K562 (cell line): ENCODE measurements around the gene ARL4C. TPM values are rescaled to one million over a fixed set of nuclear protein-coding genes. Genes with fewer than 3 reads are reported as not detected.

ENCODE experiments used
- ATAC-seq: fragments of 200-7000 bp; cut with Tn5 transposase; 3 replicates; pipeline ENCODE4 v1.9.1; 2020; ENCODE audit warnings: moderate library complexity
- BruUV-seq: library from RNA; stranded (reverse); fragments of 400-500 nt; replicated peaks from 2 replicates; lab custom pipeline; 2021; lab: Mats Ljungman, UMichigan
- CTCF ChIA-PET: fragments of 300-600 bp; formaldehyde crosslinking; extraction: SDS; loops from one replicate; lab custom pipeline; 2021; ENCODE audit warnings: low intra/inter-chr PET ratio; lab: Yijun Ruan, JAX
- POLR2A ChIA-PET: fragments of 300-600, 350-650 bp; sonication (Branson Sonifier 250); formaldehyde crosslinking; extraction: SDS; loops from one replicate; lab custom pipeline; 2021; ENCODE audit warnings: antibody characterized with exemption, inconsistent platforms; lab: Yijun Ruan, JAX
- DNase-seq, 4 experiments: peaks; one replicate each; pipeline versions ENCODE4 v3.0.0 to v3.0.0-alpha.2; 2011 to 2018; ENCODE audit warnings: low spot score in 3 of 4, mixed read lengths in 3 of 4; ENCODE audit errors: extremely low read depth in 1 of 4
- FAIRE-seq: peaks from 2 replicates; lab custom pipeline; 2011; peaks lifted over from hg19 to GRCh38; lab: Jason Lieb, UNC
- H2AFZ ChIP-seq: 2 replicates; pipeline ENCODE4 v1.6.0; 2011; ENCODE audit warnings: low read depth, low read length, control low read depth, inconsistent platforms
- H3K27ac ChIP-seq: fragments of 200-600 bp; 3 replicates; pipeline ENCODE4 v1.8.0; 2011; ENCODE audit warnings: low read depth, mild to moderate bottlenecking, control low read depth, inconsistent platforms, low read length, moderate library complexity, mixed read lengths; ENCODE audit errors: extremely low read depth
- H3K27me3 ChIP-seq, 2 experiments: fragments of 300-600 bp in 1 of 2; 2 replicates in 1 of 2; 3 replicates in 1 of 2; pipeline versions ENCODE4 v1.6.0 to v1.8.0; 2011; ENCODE audit warnings: inconsistent platforms in 2 of 2, low read length in 2 of 2, mild to moderate bottlenecking in 1 of 2, mixed read lengths in 1 of 2, moderate library complexity in 1 of 2; ENCODE audit not compliant: control insufficient read depth in 2 of 2, insufficient read depth in 2 of 2
- H3K36me3 ChIP-seq: fragments of 300-600 bp; 3 replicates; pipeline ENCODE4 v1.8.0; 2011; ENCODE audit warnings: mild to moderate bottlenecking, low read length, inconsistent platforms; ENCODE audit not compliant: control insufficient read depth, insufficient read depth
- H3K4me1 ChIP-seq, 2 experiments: fragments of 200-600 bp in 1 of 2; replicated peaks in 1 of 2; 2 replicates in 1 of 2; 3 replicates in 1 of 2; pipeline versions ENCODE4 v1.5.1 to v1.8.0; 2011; ENCODE audit warnings: inconsistent platforms in 2 of 2, low read length in 2 of 2, mild to moderate bottlenecking in 1 of 2, mixed read lengths in 1 of 2, moderate library complexity in 1 of 2; ENCODE audit not compliant: control insufficient read depth in 2 of 2, insufficient read depth in 2 of 2
- H3K4me2 ChIP-seq: 2 replicates; pipeline ENCODE4 v1.6.1; 2011; ENCODE audit warnings: low read length, control low read depth, inconsistent platforms, mixed read lengths; ENCODE audit not compliant: insufficient read depth
- H3K4me3 ChIP-seq: fragments of 200-600 bp; sonication (generic), shearing (Covaris generic); 2 replicates; pipeline ENCODE4 v1.5.1; 2016; ENCODE audit warnings: control low read depth, inconsistent platforms
- H3K79me2 ChIP-seq: fragments of 200-600 bp; 3 replicates; pipeline ENCODE4 v1.8.0; 2011; ENCODE audit warnings: low read length, inconsistent platforms; ENCODE audit not compliant: control insufficient read depth, insufficient read depth
- H3K9ac ChIP-seq, 2 experiments: 2 replicates each; pipeline versions ENCODE4 v1.6.0 to v1.6.1; 2011; ENCODE audit warnings: low read depth in 2 of 2, low read length in 2 of 2, control low read depth in 1 of 2, inconsistent platforms in 1 of 2, mild to moderate bottlenecking in 1 of 2, mixed read lengths in 1 of 2; ENCODE audit not compliant: insufficient read depth in 1 of 2
- H3K9me1 ChIP-seq: one replicate; pipeline ENCODE4 v1.6.0; 2011; ENCODE audit warnings: inconsistent platforms, mild to moderate bottlenecking, low read length, moderate library complexity; ENCODE audit not compliant: control insufficient read depth, insufficient read depth
- H3K9me3 ChIP-seq: replicated peaks from 2 replicates; pipeline ENCODE4 v1.5.1; 2011; ENCODE audit warnings: low read depth, low read length, inconsistent platforms; ENCODE audit not compliant: control insufficient read depth, insufficient read depth
- H4K20me1 ChIP-seq: replicated peaks from 2 replicates; pipeline ENCODE4 v1.6.1; 2011; ENCODE audit warnings: low read length, inconsistent platforms, mixed read lengths; ENCODE audit not compliant: control insufficient read depth, insufficient read depth
- ADNP ChIP-seq: fragments of 200-800 bp; sonication (Bioruptor generic); IDR thresholded peaks from 2 replicates; pipeline ENCODE4 v1.6.1; 2016; ENCODE audit warnings: missing genetic modification characterization, missing compliant biosample characterization
- FOXK1 ChIP-seq: sonication (generic); formaldehyde crosslinking; IDR thresholded peaks from 2 replicates; pipeline ENCODE4 v1.8.0; 2022; ENCODE audit warnings: missing genetic modification reagents, mild to moderate bottlenecking, borderline replicate concordance
- FOXP4 ChIP-seq: sonication (generic); formaldehyde crosslinking; IDR thresholded peaks from 2 replicates; pipeline ENCODE4 v1.8.0; 2022; ENCODE audit warnings: mild to moderate bottlenecking, missing genetic modification reagents, borderline replicate concordance
- MECOM ChIP-seq: fragments of 250-450 bp; sonication (Bioruptor Pico); IDR thresholded peaks from 2 replicates; pipeline ENCODE4 v1.8.0; 2022; ENCODE audit warnings: inconsistent platforms
- MYC ChIP-seq, 2 experiments: fragments of 250-450 bp in 1 of 2; sonication (Bioruptor Pico) in 1 of 2; IDR thresholded peaks; 2 replicates each; pipeline versions ENCODE4 v1.5.1 to v1.6.1; 2012 to 2021; ENCODE audit warnings: low read depth in 2 of 2, borderline replicate concordance in 1 of 2, improper control_type of control experiment in 1 of 2, low read length in 1 of 2, mild to moderate bottlenecking in 1 of 2, moderate library complexity in 1 of 2
- NFIC ChIP-seq: fragments of 450-650 bp; IDR thresholded peaks from 2 replicates; pipeline ENCODE4 v1.6.1; 2017; ENCODE audit warnings: mild to moderate bottlenecking, inconsistent platforms
- NUFIP1 ChIP-seq: fragments of 450-650 bp; IDR thresholded peaks from 2 replicates; pipeline ENCODE4 v1.6.1; 2018; ENCODE audit not compliant: partially characterized antibody
- PCBP2 ChIP-seq: fragments of 200-400 bp; formaldehyde crosslinking; IDR thresholded peaks from 2 replicates; pipeline ENCODE4 v1.6.1; 2018; ENCODE audit warnings: low read length, low read depth, mild to moderate bottlenecking, moderate library complexity; ENCODE audit not compliant: poor library complexity, severe bottlenecking
- PRPF4 ChIP-seq: fragments of 200-400 bp; formaldehyde crosslinking; IDR thresholded peaks from one replicate; pipeline ENCODE4 v1.6.1; 2017; ENCODE audit warnings: low read length, low read depth, mild to moderate bottlenecking; ENCODE audit not compliant: insufficient read depth, poor library complexity, severe bottlenecking
- RBFOX2 ChIP-seq: fragments of 200-400 bp; formaldehyde crosslinking; IDR thresholded peaks from 2 replicates; pipeline ENCODE4 v1.6.1; 2017; ENCODE audit warnings: low read depth, mild to moderate bottlenecking, low read length, moderate library complexity
- RNF219 ChIP-seq: fragments of 250-450 bp; sonication (Bioruptor Pico); IDR thresholded peaks from 2 replicates; pipeline ENCODE4 v1.5.0; 2022; ENCODE audit warnings: mild to moderate bottlenecking
- RUNX1 ChIP-seq: sonication (generic); IDR thresholded peaks from 2 replicates; pipeline ENCODE4 v1.6.1; 2016; ENCODE audit warnings: antibody characterized with exemption, low read depth
- SMARCC2 ChIP-seq: fragments of 450-650 bp; IDR thresholded peaks from 2 replicates; pipeline ENCODE4 v1.6.1; 2017; ENCODE audit warnings: antibody characterized with exemption, moderate library complexity, mild to moderate bottlenecking, low read depth
- TRIM24 ChIP-seq, 2 experiments: fragments of 450-650 bp; IDR thresholded peaks; 2 replicates each; pipeline ENCODE4 v1.6.1; 2016
- ZNF140 ChIP-seq: fragments of 250-450 bp; sonication (Bioruptor Pico); IDR thresholded peaks from 2 replicates; pipeline ENCODE4 v1.8.0; 2021; ENCODE audit warnings: moderate library complexity, mild to moderate bottlenecking, inconsistent platforms
- ZNF274 ChIP-seq: IDR thresholded peaks from 2 replicates; pipeline ENCODE4 v1.6.1; 2011; ENCODE audit warnings: low read depth, mild to moderate bottlenecking, low read length, moderate library complexity, borderline replicate concordance
- ZNF436 ChIP-seq: fragments of 250-450, 450-650 bp; sonication (Bioruptor Pico); formaldehyde crosslinking; IDR thresholded peaks from 2 replicates; pipeline ENCODE4 v1.7.0; 2020; ENCODE audit warnings: mild to moderate bottlenecking
- ZNF717 ChIP-seq: fragments of 250-450 bp; sonication (Bioruptor Pico); IDR thresholded peaks from 2 replicates; pipeline ENCODE4 v1.5.0; 2021
- ZNF76 ChIP-seq: fragments of 250-450 bp; sonication (Bioruptor Pico); IDR thresholded peaks from 2 replicates; pipeline ENCODE4 v1.4.0; 2020; ENCODE audit warnings: mild to moderate bottlenecking, moderate library complexity, borderline replicate concordance
- WGBS: fragments of 100-300 bp; shearing (Covaris generic); methylation state at CpG from one replicate; pipeline ENCODE4 v1.1.6; 2016; ENCODE audit warnings: low coverage, mixed read lengths; ENCODE audit not compliant: insufficient coverage; ENCODE audit errors: missing lambda C conversion rate; 5-methylcytosine and 5-hydroxymethylcytosine counted together
- in situ Hi-C: fragments of 300-500 bp; cut with MboI; formaldehyde crosslinking; loops from 4 replicates; pipeline ENCODE4 v1.15.0; 2018; ENCODE audit warnings: inconsistent platforms, mixed read lengths
- intact Hi-C: fragments of 100-400 bp; cut with micrococcal nuclease; formaldehyde crosslinking; loops from 2 replicates; pipeline ENCODE4 v1.14.2; 2022
- polyA plus RNA-seq, 8 experiments: library from polyadenylated mRNA; depleted of rRNA in 4 of 8; stranded (reverse) in 5 of 8; unstranded in 3 of 8; fragments of >200 nt; fragmentation: Nextera tagmentation in 2 of 8; fragmentation: Illumina TruSeq in 1 of 8; extraction: Ambion mirVana in 2 of 8; extraction: Trizol in 1 of 8; gene quantifications; 2 replicates each; pipeline versions ENCODE4 v1.2.1 to v1.2.3, GENCODE V29; 2011 to 2014; ENCODE audit warnings: inconsistent platforms in 1 of 8, missing spikeins in 1 of 8
- total RNA-seq, 7 experiments: library from RNA; depleted of rRNA in 6 of 7; stranded (reverse); fragments of >200 nt in 6 of 7; fragmentation: Illumina TruSeq in 2 of 7; extraction: Trizol in 2 of 7; gene quantifications; 2 replicates each; pipeline versions ENCODE4 v1.2.1 to v1.2.3, GENCODE V29; 2011 to 2021; ENCODE audit warnings: low replicate concordance in 1 of 7

ARL4C gene
- total and polyA plus RNA-seq, 9 of the 15 experiments (the other 6 are each of a cell fraction or from before 2014, with no cell fraction given) = 0.03 to 0.11 (median 0.04) TPM; not detected in 5

- no peaks in the 10 kb centered on the region for H3K79me2 ChIP-seq
- in situ Hi-C loops = no loop called here
- no peaks in the 10 kb centered on the region for H3K9me1 ChIP-seq
- 0% methylated on average over 4 of the region's 4 CpGs for WGBS
- TF ChIP-seq ZNF140 = no peak
- no peak for TF ChIP-seq MYC (IDR thresholded peaks at IDR 0.05; ENCODE audit: low read depth, low read length)
- no peak for TF ChIP-seq MYC (CRISPR knock-in tag; IDR thresholded peaks at IDR 0.05; ENCODE audit: borderline replicate concordance, low read depth)
- TF ChIP-seq NFIC = no peak
- TF ChIP-seq PCBP2 = no peak
- TF ChIP-seq PRPF4 = no peak
- no peak for TF ChIP-seq ZNF76 (CRISPR knock-in tag)
- no peak for TF ChIP-seq RUNX1
- TF ChIP-seq ZNF436 = no peak
- no peak for TF ChIP-seq TRIM24 (IDR thresholded peaks at IDR 0.05)
- TF ChIP-seq ZNF274 = no peak
- no peak for TF ChIP-seq ZNF717
- TF ChIP-seq NUFIP1 = no peak
- no peak for TF ChIP-seq FOXK1
- no peak for TF ChIP-seq FOXP4
- no peak for TF ChIP-seq RBFOX2
- TF ChIP-seq ADNP (tag) = no peak
- TF ChIP-seq RNF219 = no peak
- no peak for TF ChIP-seq MECOM (CRISPR knock-in tag)
- no peak for TF ChIP-seq SMARCC2
- peaks cover 0 to 22% of the 10 kb centered on the region in 2 experiments; a peak in 2 of 5 replicates for H3K27me3 ChIP-seq
- no TSS peak for BruUV-seq
- no peaks in the 10 kb centered on the region for H3K9me3 ChIP-seq
- H3K36me3 ChIP-seq = no peaks in the 10 kb centered on the region
- intact Hi-C loops = no loop called here
- H2AFZ ChIP-seq = no peak overlapping the region
- CTCF ChIA-PET = no interaction called here
- H4K20me1 ChIP-seq = no peaks in the 10 kb centered on the region
- H3K4me3 ChIP-seq = no peak overlapping the region
- no peak overlapping the region for H3K27ac ChIP-seq
- FAIRE-seq (no peak), DNase-seq (no peak), ATAC-seq (no peak)
- H3K4me2 ChIP-seq = no peak overlapping the region
- H3K4me1 ChIP-seq = no peaks in the 10 kb centered on the region
- POLR2A ChIA-PET = no interaction called here
- H3K9ac ChIP-seq = no peak overlapping the region
These were observed 52.6 kb downstream of the ARL4C start for GRCh38 chr2:234444242-234444730.
